Measurements from ENCODE around the gene CFAP97D2. TPM values are rescaled to one million over a fixed set of nuclear protein-coding genes. Genes with fewer than 3 reads are reported as not detected.

CFAP97D2 gene
- total and polyA plus RNA-seq, 8 donors: 0.75 to 5.8 (median 3.1) TPM

- 54 to 57% methylated on average over 24 of the region's 24 CpGs for WGBS, 2 donors
- FAIRE-seq (no peak), ATAC-seq (peak; percentile 40 to 72 (median 62))
Observed at GRCh38 chr13:114143806-114144605, 35.1 kb upstream of the CFAP97D2 start.

GRCh38 chr13:114144606-114145244 lies 34.3 kb upstream of the CFAP97D2 start:
- WGBS, 2 donors: 91 to 94% methylated on average over 17 of the region's 17 CpGs
- TF ChIP-seq CTCF (IDR thresholded peaks at IDR 0.05): no peak
- no peaks in the 10 kb centered on the region for H3K36me3 ChIP-seq
- no peaks in the 10 kb centered on the region for H3K9me3 ChIP-seq
- peak overlapping the region in 3 of 4 donors; percentile 44 to 68 (median 67) for H3K27ac ChIP-seq
- FAIRE-seq (no peak), ATAC-seq (no peak), DNase-seq (peak in 2 of 6 donors; percentile 10 to 36)
- peaks cover 14 to 20% (median 18%) of the 10 kb centered on the region in 3 donors for H3K4me1 ChIP-seq
- intact Hi-C loops (cut with DNase I): no loop called here
- no peaks in the 10 kb centered on the region for H3K27me3 ChIP-seq
- H3K4me3 ChIP-seq: no peak overlapping the region

More at GRCh38 chr13:114143806-114144605, 35.1 kb upstream of the CFAP97D2 start:
- intact Hi-C loops (cut with DNase I): no loop called here
- TF ChIP-seq CTCF (IDR thresholded peaks at IDR 0.05): peak in 1 of 4 donors; percentile 32
- Histone ChIP-seq H3K4me3 (no peak overlapping the region), H3K9me3 (no peaks in the 10 kb centered on the region), H3K4me1 (peaks cover 11 to 18% (median 18%) of the 10 kb centered on the region in 3 donors), H3K27me3 (no peaks in the 10 kb centered on the region), H3K36me3 (no peaks in the 10 kb centered on the region), H3K27ac (peak overlapping the region; percentile 44 to 68 (median 68))
- peak in 5 of 6 donors; percentile 55 to 81 (median 68) for DNase-seq

DNA sequence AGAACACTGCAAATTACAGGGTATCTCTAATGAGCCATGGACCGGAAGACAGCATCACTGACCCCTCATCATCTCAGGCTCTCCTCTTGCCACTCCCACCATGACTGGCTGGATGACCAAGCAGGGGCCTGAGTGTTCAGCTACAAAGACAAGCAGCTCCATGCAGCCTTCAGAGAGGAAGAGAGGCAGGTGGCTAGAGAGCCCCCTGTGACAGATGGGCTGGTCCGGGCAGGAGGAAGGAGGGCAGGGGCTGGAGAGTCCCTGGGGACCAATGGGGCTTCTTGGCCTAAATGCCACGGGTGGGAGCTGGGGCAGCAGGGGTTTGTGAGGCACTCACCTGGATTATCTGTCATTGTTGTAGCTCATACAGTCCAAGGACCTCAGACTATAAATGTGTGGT lies 33.8 kb upstream of the CFAP97D2 start:
- no peak for FAIRE-seq

DNA sequence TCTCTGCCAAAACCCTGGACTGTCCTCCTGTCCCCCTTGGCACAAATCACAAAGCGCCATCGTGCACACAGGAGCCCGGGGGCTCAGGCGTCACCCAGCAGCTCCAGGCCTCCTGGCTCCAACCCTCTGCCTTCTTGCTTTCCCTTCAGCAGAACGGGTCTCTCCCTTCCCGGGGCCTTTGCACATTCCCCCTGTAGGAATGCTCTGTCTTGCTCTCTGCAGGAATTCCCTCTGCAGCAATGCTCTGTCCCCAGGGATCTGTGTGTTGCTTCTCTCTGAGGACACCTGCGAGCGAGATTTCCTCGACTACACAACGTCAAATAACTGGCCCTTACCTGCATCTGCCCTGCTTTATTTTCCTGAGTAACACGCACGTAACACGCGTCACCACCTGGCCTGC lies 33.3 kb upstream of the CFAP97D2 start:
- H3K27ac ChIP-seq: no peak overlapping the region
- WGBS, 2 donors: 93 to 94% methylated on average over 14 of the region's 14 CpGs
- no peak for TF ChIP-seq CTCF (IDR thresholded peaks at IDR 0.05)
- H3K27me3 ChIP-seq: no peaks in the 10 kb centered on the region
- no peaks in the 10 kb centered on the region for H3K9me3 ChIP-seq
- DNase-seq (peak in 3 of 6 donors; percentile 8 to 41 (median 30)), ATAC-seq (no peak), FAIRE-seq (no peak)
- no peak overlapping the region for H3K4me3 ChIP-seq
- intact Hi-C loops (cut with DNase I): no loop called here
- peaks cover 17 to 24% (median 18%) of the 10 kb centered on the region in 3 donors for H3K4me1 ChIP-seq
- H3K36me3 ChIP-seq: no peaks in the 10 kb centered on the region

More for the DNA sequence above, 33.8 kb upstream of the CFAP97D2 start:
- H3K9me3 ChIP-seq: no peaks in the 10 kb centered on the region
- no peak overlapping the region for H3K27ac ChIP-seq
- no peak for TF ChIP-seq CTCF (IDR thresholded peaks at IDR 0.05)
- no peak for ATAC-seq
- H3K4me3 ChIP-seq: no peak overlapping the region
- H3K27me3 ChIP-seq: no peaks in the 10 kb centered on the region
- no peaks in the 10 kb centered on the region for H3K36me3 ChIP-seq
- intact Hi-C loops (cut with DNase I): no loop called here
- H3K4me1 ChIP-seq: peaks cover 17 to 24% (median 18%) of the 10 kb centered on the region in 3 donors
- DNase-seq: peak in 2 of 6 donors; percentile 7 to 25
- WGBS, 2 donors: 72 to 79% methylated on average over 3 of the region's 3 CpGs
